Activated T-cell treated with anti-CD3 and anti-CD28 coated beads, Interleukin-2, amount 50 U/mL, for 72 hours (primary cell): ENCODE measurements around the gene GPC5. TPM values are rescaled to one million over a fixed set of nuclear protein-coding genes. Genes with fewer than 3 reads are reported as not detected.
"Not testable (repeated sequence)": the region's sequence is repeated elsewhere in the genome, so short reads cannot be mapped to it uniquely, and the experiment has no call there.

Experiments
- ATAC-seq, 2 donors: fragments of 150-1000 bp; cut with Tn5 transposase; replicated peaks in 1 of 2; 2 replicates each; pipeline ENCODE4 v1.10.0; 2021; ENCODE audit warnings: moderate library complexity in 2 of 2, mild to moderate bottlenecking in 1 of 2
- DNase-seq, 2 donors: peaks; one replicate each; pipeline ENCODE4 v3.0.0; 2021 to 2022; ENCODE audit warnings: mixed read lengths in 1 of 2
- H3K27ac Mint-ChIP-seq: one replicate; pipeline ENCODE4 v1.8.0; 2022; ENCODE audit warnings: mild to moderate bottlenecking, moderate library complexity, mixed read lengths
- H3K27me3 Mint-ChIP-seq: one replicate; pipeline ENCODE4 v1.8.0; 2022; ENCODE audit warnings: low read depth, mixed read lengths
- H3K36me3 Mint-ChIP-seq, 2 donors: one replicate each; pipeline ENCODE4 v1.8.0; 2022; ENCODE audit warnings: mixed read lengths in 2 of 2, mild to moderate bottlenecking in 1 of 2; ENCODE audit not compliant: insufficient read depth in 2 of 2
- H3K4me1 Mint-ChIP-seq: one replicate; pipeline ENCODE4 v1.8.0; 2022; ENCODE audit warnings: low read depth, mixed read lengths
- H3K4me3 Mint-ChIP-seq, 2 donors: one replicate each; pipeline ENCODE4 v1.8.0; 2022; ENCODE audit warnings: mild to moderate bottlenecking in 2 of 2, mixed read lengths in 2 of 2, moderate library complexity in 2 of 2
- H3K9me3 Mint-ChIP-seq, 2 donors: one replicate each; pipeline ENCODE4 v1.8.0; 2022; ENCODE audit warnings: mixed read lengths in 2 of 2
- total RNA-seq, 2 donors: library from RNA; stranded (reverse); gene quantifications; one replicate each; pipeline ENCODE4 v1.2.3, GENCODE V29; 2022

GPC5 gene
- total RNA-seq, 2 donors from 2014 or later: 0.14 TPM; not detected in 1

DNA sequence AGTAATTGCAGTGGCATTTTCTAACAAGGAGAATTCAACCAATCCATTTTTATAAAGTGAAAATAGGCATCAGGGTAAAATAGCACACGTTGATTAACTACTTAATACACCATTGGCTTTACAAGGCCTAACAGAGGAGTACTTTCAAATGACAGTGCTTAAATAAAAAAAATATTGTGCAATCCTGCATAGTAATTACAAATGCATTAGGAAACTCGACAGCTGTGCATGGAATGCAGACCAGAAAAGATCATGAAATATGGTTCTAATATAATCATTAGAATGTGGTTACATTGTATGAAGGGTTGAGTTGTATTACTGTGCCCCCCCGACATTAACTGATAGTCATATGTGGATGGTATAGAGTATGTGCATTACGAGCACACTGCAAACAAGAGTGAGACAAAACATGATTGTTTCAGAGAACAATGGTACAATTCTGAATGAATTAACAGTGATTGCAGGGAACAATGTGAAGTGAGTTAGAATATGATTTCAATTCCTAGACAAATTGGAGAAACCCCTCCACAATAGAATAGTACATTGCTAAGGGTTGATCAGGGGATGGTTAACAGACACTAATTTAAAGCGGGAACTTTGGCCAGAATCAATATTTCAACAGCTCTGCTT lies 270.6 kb downstream of the GPC5 start:
- no peaks in the 10 kb centered on the region for H3K4me1 Mint-ChIP-seq
- no peak for DNase-seq
- ATAC-seq: no peak
- no peak overlapping the region for H3K4me3 Mint-ChIP-seq
- H3K27ac Mint-ChIP-seq: no peak overlapping the region
- peaks cover 0 to 2% of the 10 kb centered on the region in 2 donors for H3K9me3 Mint-ChIP-seq
- no peaks in the 10 kb centered on the region for H3K27me3 Mint-ChIP-seq
- H3K36me3 Mint-ChIP-seq: no peaks in the 10 kb centered on the region

DNA sequence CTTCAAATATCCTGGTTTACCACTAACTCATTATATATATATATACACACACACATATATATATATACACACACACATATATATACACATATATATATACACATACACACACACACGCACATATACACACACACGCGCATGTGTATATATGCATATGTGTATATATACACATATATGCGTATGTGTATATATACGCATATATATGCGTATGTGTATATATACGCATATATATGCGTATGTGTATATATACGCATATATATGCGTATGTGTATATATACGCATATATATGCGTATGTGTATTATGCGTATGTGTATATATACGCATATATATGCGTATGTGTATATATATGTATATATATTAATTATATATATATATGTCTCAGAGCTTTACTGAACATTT lies 275.9 kb downstream of the GPC5 start:
- not testable (repeated sequence) for DNase-seq, H3K27ac Mint-ChIP-seq, H3K9me3 Mint-ChIP-seq, H3K4me3 Mint-ChIP-seq, H3K27me3 Mint-ChIP-seq, ATAC-seq, H3K4me1 Mint-ChIP-seq, H3K36me3 Mint-ChIP-seq

DNA sequence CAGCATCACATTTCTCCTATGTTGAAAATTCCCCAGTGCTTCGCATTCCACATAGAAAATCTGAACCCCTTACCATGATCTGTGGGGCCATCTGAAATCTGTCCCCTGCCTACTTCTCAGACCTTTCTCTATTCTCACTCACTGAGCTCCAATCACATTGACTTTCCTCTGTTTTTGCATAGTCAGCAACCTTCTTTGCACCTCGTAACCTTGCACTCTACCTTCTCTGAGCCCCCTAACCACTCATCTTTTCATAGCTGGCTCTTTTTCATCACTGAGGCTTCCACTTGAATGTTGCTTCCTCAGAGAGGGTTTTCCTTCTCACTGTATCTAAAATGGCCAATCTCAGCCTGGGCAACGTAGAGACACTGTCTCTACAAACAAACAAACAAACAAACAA lies 286.3 kb downstream of the GPC5 start:
- Mint-ChIP-seq H3K27me3 (peaks cover 7% of the 10 kb centered on the region), H3K36me3 (no peaks in the 10 kb centered on the region), H3K9me3 (no peaks in the 10 kb centered on the region), H3K4me3 (no peak overlapping the region), H3K4me1 (no peaks in the 10 kb centered on the region), H3K27ac (no peak overlapping the region)
- ATAC-seq (no peak), DNase-seq (no peak)

DNA sequence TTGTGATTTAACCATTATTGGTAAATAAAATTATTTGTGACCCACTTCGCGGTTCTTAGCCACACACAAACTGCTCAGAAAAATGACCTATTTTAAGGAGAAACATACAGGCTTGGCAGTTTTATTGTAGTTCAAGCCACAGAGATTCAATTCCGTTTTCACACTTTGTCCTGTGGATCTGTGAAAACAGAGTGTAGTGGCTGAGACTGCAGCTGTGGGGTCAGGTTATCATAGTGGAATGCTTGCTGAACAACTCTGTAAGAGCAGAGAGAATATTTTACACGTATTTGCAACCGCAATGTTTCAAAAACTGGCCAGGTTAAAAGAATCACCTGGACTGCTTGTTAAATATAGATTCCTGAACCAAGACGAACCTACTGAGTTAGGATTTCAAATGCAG lies 292.5 kb downstream of the GPC5 start:
- ATAC-seq (no peak), DNase-seq (no peak)
- no peaks in the 10 kb centered on the region for H3K9me3 Mint-ChIP-seq
- H3K36me3 Mint-ChIP-seq: no peaks in the 10 kb centered on the region
- no peaks in the 10 kb centered on the region for H3K27me3 Mint-ChIP-seq
- no peak overlapping the region for H3K27ac Mint-ChIP-seq
- no peak overlapping the region for H3K4me3 Mint-ChIP-seq
- no peaks in the 10 kb centered on the region for H3K4me1 Mint-ChIP-seq

DNA sequence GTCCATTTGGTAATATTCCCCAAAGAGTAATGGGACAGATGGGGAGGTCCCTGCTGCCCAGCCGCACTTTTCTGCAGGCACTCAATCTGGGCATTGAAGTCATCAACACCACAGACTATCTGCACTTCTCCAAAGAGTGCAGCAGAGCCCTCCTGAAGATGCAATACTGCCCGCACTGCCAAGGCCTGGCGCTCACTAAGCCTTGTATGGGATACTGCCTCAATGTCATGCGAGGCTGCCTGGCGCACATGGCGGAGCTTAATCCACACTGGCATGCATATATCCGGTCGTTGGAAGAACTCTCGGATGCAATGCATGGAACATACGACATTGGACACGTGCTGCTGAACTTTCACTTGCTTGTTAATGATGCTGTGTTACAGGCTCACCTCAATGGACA lies 295.0 kb downstream of the GPC5 start:
- H3K9me3 Mint-ChIP-seq: no peaks in the 10 kb centered on the region
- H3K27me3 Mint-ChIP-seq: no peaks in the 10 kb centered on the region
- DNase-seq (no peak), ATAC-seq (no peak)
- H3K27ac Mint-ChIP-seq: no peak overlapping the region
- H3K4me1 Mint-ChIP-seq: no peaks in the 10 kb centered on the region
- H3K36me3 Mint-ChIP-seq: no peaks in the 10 kb centered on the region
- H3K4me3 Mint-ChIP-seq: no peak overlapping the region

DNA sequence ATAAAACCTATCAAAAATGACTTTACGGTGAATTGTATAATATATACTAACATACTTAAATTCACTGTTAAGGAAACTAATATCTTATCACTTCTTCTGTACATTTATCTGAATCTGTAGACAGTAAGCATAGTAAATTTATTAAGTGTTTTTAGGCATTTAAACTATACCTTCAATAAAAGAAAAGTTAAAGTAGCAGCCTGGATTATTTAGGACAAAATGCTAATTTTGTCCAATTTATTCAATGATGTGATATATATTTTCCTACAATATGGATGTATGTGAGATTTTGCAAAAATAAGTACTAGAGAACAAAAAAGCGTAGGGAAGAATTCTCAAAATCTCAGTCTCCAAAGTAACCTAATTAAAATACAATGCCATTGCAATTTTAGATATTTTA lies 299.9 kb downstream of the GPC5 start:
- H3K27ac Mint-ChIP-seq: no peak overlapping the region

DNA sequence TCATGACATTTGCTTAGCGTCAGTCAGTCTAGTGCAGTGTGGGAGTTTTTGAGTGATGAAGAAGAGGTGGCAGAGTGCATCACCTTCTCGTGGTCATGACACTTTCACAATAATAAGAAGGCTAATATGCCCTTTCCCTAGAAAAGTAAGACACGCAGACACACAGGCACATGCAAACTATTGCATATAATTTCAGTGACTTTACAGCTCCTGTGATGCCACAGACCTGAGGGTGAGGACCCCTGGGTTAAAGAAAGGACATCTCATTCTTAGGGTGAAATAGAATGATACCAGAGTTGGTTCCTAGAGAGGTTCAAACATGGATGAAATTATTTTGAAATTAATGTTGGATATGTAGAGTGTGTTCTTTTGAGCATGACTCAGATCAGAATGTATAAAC lies 300.3 kb downstream of the GPC5 start:
- Mint-ChIP-seq H3K27me3 (no peaks in the 10 kb centered on the region), H3K4me3 (no peak overlapping the region), H3K4me1 (no peaks in the 10 kb centered on the region), H3K36me3 (no peaks in the 10 kb centered on the region), H3K9me3 (no peaks in the 10 kb centered on the region), H3K27ac (no peak overlapping the region)
- DNase-seq: no peak
- ATAC-seq: no peak

More for the DNA sequence above, 299.9 kb downstream of the GPC5 start:
- Mint-ChIP-seq H3K4me1 (no peaks in the 10 kb centered on the region), H3K4me3 (no peak overlapping the region), H3K9me3 (no peaks in the 10 kb centered on the region), H3K27me3 (no peaks in the 10 kb centered on the region), H3K36me3 (no peaks in the 10 kb centered on the region)
- ATAC-seq (no peak), DNase-seq (no peak)

DNA sequence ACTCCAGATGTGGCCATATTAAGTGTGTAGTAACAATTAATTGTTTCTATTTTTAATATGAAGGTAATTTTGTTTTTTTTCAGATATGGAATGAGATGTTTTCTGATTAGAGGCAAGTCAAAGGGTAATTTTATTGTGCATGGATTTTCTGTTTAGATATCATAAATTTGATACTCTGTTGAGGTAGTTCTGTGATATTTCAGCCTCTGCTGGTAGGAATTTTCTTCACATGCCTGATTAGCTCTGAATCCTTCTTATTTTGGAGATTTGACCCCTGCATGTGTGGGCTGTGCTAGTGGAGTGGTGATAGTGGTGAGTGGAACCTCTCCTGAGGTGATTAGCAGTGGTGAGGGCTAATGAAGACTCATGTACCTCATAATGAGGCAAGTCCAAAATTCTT lies 301.4 kb downstream of the GPC5 start:
- Mint-ChIP-seq H3K27me3 (no peaks in the 10 kb centered on the region), H3K27ac (no peak overlapping the region), H3K4me3 (no peak overlapping the region), H3K9me3 (peaks cover 0 to under 1% of the 10 kb centered on the region in 2 donors), H3K4me1 (no peaks in the 10 kb centered on the region), H3K36me3 (no peaks in the 10 kb centered on the region)
- ATAC-seq: no peak
- DNase-seq: no peak

DNA sequence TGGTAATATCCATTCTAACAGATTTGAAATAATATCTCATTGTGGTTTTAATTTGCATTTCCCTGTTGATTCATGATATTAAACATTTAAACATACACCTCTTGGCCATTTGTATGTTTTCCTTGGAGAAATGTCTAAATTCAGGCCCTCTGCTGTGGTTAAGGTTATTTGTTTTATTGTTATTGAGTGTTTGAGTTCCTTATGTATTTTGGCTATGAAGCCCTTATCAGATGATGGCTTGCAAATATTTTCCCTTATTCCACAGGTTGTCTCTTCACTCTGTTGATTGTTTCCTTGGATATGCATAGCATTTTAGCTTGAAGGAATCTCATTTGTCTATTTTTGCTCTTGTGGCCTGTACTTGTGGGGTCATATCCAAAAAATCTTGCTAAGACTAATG lies 303.6 kb downstream of the GPC5 start:
- DNase-seq (no peak), ATAC-seq (no peak)
- Mint-ChIP-seq H3K4me1 (no peaks in the 10 kb centered on the region), H3K4me3 (no peak overlapping the region), H3K27me3 (no peaks in the 10 kb centered on the region), H3K36me3 (no peaks in the 10 kb centered on the region), H3K9me3 (peaks cover 0 to 1% of the 10 kb centered on the region in 2 donors), H3K27ac (no peak overlapping the region)

DNA sequence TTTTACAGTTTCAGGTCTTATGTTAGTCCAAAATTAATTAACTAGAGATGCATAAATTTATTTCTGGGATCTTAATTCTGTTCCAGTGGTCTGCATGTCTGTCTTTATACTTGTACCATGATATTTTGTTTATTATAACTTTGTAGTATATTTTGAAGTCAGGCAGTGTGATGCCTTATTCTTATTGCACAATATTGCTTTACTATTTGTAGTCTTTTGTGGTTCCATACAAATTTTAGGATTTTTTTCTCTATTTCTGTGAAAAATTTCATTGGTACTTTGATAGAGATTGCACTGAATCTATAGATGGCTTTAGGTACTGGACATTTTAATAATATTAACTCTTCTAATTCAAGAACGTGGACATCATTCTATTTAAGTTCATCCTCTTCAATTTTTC lies 304.0 kb downstream of the GPC5 start:
- ATAC-seq: no peak
- H3K4me3 Mint-ChIP-seq: no peak overlapping the region

DNA sequence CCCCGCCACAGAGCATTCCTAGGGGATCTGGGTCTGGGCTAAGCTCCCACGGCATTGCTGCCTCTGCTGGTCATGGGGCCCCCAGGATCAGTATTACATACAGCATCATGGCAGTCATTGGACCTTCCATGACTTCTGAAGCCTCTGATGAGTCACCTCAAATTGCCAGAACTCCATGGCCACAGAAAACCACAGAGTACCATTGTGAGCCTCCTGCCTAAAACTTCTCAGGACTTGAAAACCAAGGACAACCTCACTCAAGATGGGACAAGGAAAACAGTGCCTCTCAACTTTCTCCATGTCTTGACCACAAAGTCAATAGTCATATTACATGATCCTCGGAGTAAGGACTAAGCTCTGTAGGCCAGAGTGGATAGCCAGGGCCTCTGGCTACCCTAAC lies 306.0 kb downstream of the GPC5 start:
- Mint-ChIP-seq H3K4me3 (no peak overlapping the region), H3K27ac (no peak overlapping the region), H3K9me3 (peaks cover 0 to 1% of the 10 kb centered on the region in 2 donors), H3K27me3 (no peaks in the 10 kb centered on the region), H3K4me1 (no peaks in the 10 kb centered on the region), H3K36me3 (no peaks in the 10 kb centered on the region)
- no peak for ATAC-seq
- no peak for DNase-seq

More for the DNA sequence above, 304.0 kb downstream of the GPC5 start:
- Mint-ChIP-seq H3K4me1 (no peaks in the 10 kb centered on the region), H3K27me3 (no peaks in the 10 kb centered on the region), H3K36me3 (no peaks in the 10 kb centered on the region), H3K9me3 (peaks cover 0 to 1% of the 10 kb centered on the region in 2 donors), H3K27ac (no peak overlapping the region)
- DNase-seq: no peak

DNA sequence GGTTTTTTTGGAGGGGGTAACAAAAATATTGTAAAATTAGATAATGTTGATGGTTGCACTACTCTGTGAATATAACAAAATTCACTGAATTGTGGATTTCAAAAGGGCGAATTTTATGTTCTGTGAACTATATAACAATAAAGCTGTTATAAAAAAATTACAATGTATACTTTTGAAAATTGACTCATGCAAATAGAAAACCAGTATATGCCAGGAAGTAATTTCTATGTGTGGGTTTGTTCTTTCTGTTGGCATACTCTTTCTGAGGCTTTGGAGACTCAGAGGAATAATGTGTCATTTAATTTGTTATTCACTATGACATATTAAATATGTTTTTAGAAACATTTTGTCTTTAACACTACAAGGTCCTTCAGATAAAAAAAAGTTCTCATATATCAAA lies 310.1 kb downstream of the GPC5 start:
- Mint-ChIP-seq H3K27ac (no peak overlapping the region), H3K36me3 (no peaks in the 10 kb centered on the region), H3K27me3 (no peaks in the 10 kb centered on the region), H3K4me3 (no peak overlapping the region), H3K9me3 (peaks cover 0 to 1% of the 10 kb centered on the region in 2 donors), H3K4me1 (no peaks in the 10 kb centered on the region)
- DNase-seq (no peak), ATAC-seq (no peak)

DNA sequence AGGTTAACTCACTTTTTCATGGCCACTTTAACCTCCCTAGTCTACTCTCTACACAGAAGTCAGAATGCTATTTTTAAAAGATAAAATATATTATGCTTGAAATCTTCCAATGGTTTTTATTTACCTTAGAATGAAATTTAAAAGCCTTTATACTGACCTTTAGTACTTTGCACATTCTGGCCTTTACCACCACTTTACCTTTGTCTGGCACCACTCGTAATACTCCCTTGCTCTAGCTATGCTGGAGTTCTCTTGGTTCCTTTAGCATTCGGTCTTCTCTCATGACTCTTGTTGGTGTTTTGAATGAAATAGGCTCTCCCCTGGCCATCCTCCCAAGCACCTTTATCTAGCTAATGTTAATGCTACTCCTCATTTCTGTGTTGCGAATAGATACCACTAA lies 310.8 kb downstream of the GPC5 start:
- ATAC-seq (no peak), DNase-seq (no peak)
- Mint-ChIP-seq H3K9me3 (peaks cover 0 to 1% of the 10 kb centered on the region in 2 donors), H3K27me3 (no peaks in the 10 kb centered on the region), H3K4me3 (no peak overlapping the region), H3K36me3 (no peaks in the 10 kb centered on the region), H3K4me1 (no peaks in the 10 kb centered on the region), H3K27ac (no peak overlapping the region)

DNA sequence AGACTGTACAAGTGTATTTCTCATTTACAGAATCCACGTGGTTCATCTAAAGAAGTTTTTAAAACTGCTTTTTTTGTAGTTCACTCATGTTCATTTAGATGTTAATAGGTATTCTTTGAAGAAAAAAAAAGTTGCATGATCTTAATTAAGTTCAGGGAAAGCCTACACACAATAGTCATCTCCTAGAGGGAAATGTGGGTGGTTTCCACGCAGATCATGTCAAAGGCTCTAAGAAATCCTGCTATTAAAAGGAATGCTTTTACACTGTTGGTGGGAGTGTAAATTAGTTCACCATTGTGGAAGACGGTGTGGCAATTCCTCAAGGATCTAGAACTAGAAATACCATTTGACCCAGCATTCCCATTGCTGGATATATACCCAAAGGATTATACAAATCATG lies 312.3 kb downstream of the GPC5 start:
- H3K27me3 Mint-ChIP-seq: no peaks in the 10 kb centered on the region
- H3K27ac Mint-ChIP-seq: no peak overlapping the region
- H3K4me3 Mint-ChIP-seq: no peak overlapping the region
- H3K9me3 Mint-ChIP-seq: no peaks in the 10 kb centered on the region
- DNase-seq: no peak
- H3K4me1 Mint-ChIP-seq: no peaks in the 10 kb centered on the region
- no peaks in the 10 kb centered on the region for H3K36me3 Mint-ChIP-seq
- ATAC-seq: no peak
